Endothelial cell of umbilical vein (primary cell): Measurements from ENCODE around the gene C2CD4B.

Experiments used
- CTCF ChIP-seq, 2 donors: IDR thresholded peaks; 1 replicate in 1 of 2; 2 replicates in 1 of 2; pipeline ENCODE4 v1.5.1; 2011; ENCODE audit warnings: low read length in 2 of 2, mild to moderate bottlenecking in 2 of 2, moderate library complexity in 2 of 2, control low read depth in 1 of 2, inconsistent platforms in 1 of 2, low read depth in 1 of 2; ENCODE audit not compliant: insufficient read depth in 1 of 2; ENCODE audit errors: extremely low read depth in 1 of 2
- EZH2 ChIP-seq: IDR thresholded peaks from 2 replicates; pipeline ENCODE4 v1.6.1; 2012; ENCODE audit warnings: borderline replicate concordance, low read depth, mild to moderate bottlenecking, moderate library complexity, low read length, inconsistent platforms; ENCODE audit not compliant: severe bottlenecking
- MAX ChIP-seq: IDR thresholded peaks from 2 replicates; pipeline ENCODE4 v1.6.1; 2011; ENCODE audit not compliant: insufficient read depth, insufficient read length
- MYC ChIP-seq: IDR thresholded peaks from one replicate; pipeline ENCODE4 v1.6.1; 2011; ENCODE audit warnings: mild to moderate bottlenecking, low read depth, low read length
- POLR2A ChIP-seq: IDR thresholded peaks from 2 replicates; pipeline ENCODE4 v1.6.1; 2012; ENCODE audit warnings: low read depth, mild to moderate bottlenecking, control low read depth, low read length
- POLR2AphosphoS5 ChIP-seq: IDR thresholded peaks from 2 replicates; pipeline ENCODE4 v1.6.1; 2012; ENCODE audit warnings: low read depth, mild to moderate bottlenecking, control low read depth, low read length, moderate library complexity; ENCODE audit not compliant: insufficient read depth

- TF ChIP-seq POLR2A (no peak), CTCF (IDR thresholded peaks at IDR 0.05; ENCODE audit: extremely low read depth in 1 of 2, insufficient read depth in 1 of 2, low read depth in 1 of 2, low read length in 2 of 2) (no peak), EZH2 (no peak), POLR2AphosphoS5 (no peak), MAX (no peak), MYC (no peak)
These were observed 25.6 kb upstream of the C2CD4B start for GRCh38 chr15:62190675-62191074.
